GM18508 (cell line): Measurements from ENCODE around the gene SLC28A3.

Experiments
- ATAC-seq: cut with Tn5 transposase; IDR thresholded peaks from one replicate; pipeline ENCODE4 v1.9.1; 2021; ENCODE audit warnings: moderate number of reproducible peaks; ENCODE audit not compliant: insufficient read depth, unreplicated experiment

Gene SLC28A3

GRCh38 chr9:84349671-84350070 is 9.1 kb upstream of the SLC28A3 start:
- ATAC-seq, result no peak

- no peak for ATAC-seq
These were observed 2.6 kb upstream of the SLC28A3 start for GRCh38 chr9:84343111-84343521.

GRCh38 chr9:84339962-84340361 is 596 bp downstream of the SLC28A3 start:
- ATAC-seq, result no peak

GRCh38 chr9:84339503-84339902 is 1.1 kb downstream of the SLC28A3 start:
- ATAC-seq, result no peak

- ATAC-seq, result no peak
These were observed 1.8 kb downstream of the SLC28A3 start for GRCh38 chr9:84338792-84339191.

GRCh38 chr9:84337252-84337651 is 3.3 kb downstream of the SLC28A3 start:
- ATAC-seq, result no peak

GRCh38 chr9:84331119-84331809 is 9.3 kb downstream of the SLC28A3 start:
- no peak for ATAC-seq

- no peak for ATAC-seq
These were observed 10.3 kb downstream of the SLC28A3 start for GRCh38 chr9:84330246-84330645.

GRCh38 chr9:84327184-84327583 is 13.4 kb downstream of the SLC28A3 start:
- no peak for ATAC-seq

- no peak for ATAC-seq
These were observed 15.1 kb downstream of the SLC28A3 start for GRCh38 chr9:84325347-84325973.

- ATAC-seq, result no peak
These were observed 15.7 kb downstream of the SLC28A3 start for GRCh38 chr9:84324811-84325210.

- no peak for ATAC-seq
These were observed 16.7 kb downstream of the SLC28A3 start for GRCh38 chr9:84323858-84324257.

- no peak for ATAC-seq
These were observed 17.7 kb downstream of the SLC28A3 start for GRCh38 chr9:84322828-84323227.

- no peak for ATAC-seq
These were observed 20.3 kb downstream of the SLC28A3 start for GRCh38 chr9:84320231-84320630.

GRCh38 chr9:84319632-84320031 is 20.9 kb downstream of the SLC28A3 start:
- no peak for ATAC-seq

GRCh38 chr9:84318981-84319380 is 21.6 kb downstream of the SLC28A3 start:
- ATAC-seq, result no peak

GRCh38 chr9:84317563-84317962 is 23.0 kb downstream of the SLC28A3 start:
- no peak for ATAC-seq

- no peak for ATAC-seq
These were observed 25.2 kb downstream of the SLC28A3 start for GRCh38 chr9:84315278-84315877.

GRCh38 chr9:84314306-84314705 is 26.3 kb downstream of the SLC28A3 start:
- no peak for ATAC-seq

GRCh38 chr9:84310883-84311282 is 29.7 kb downstream of the SLC28A3 start:
- ATAC-seq, result no peak

- no peak for ATAC-seq
These were observed 34.9 kb downstream of the SLC28A3 start for GRCh38 chr9:84305497-84306131.
